Right lobe of liver (tissue), 6 donors: Measurements from ENCODE around the gene RHOT2. TPM values are rescaled to one million over a fixed set of nuclear protein-coding genes. Genes with fewer than 3 reads are reported as not detected.

Experiments
- ATAC-seq, 4 donors: fragments of 200-7000 bp; cut with Tn5 transposase; one replicate each; pipeline ENCODE4 v1.9.1; 2020; ENCODE audit warnings: mild to moderate bottlenecking in 4 of 4, moderate library complexity in 4 of 4
- DNase-seq, 3 donors: peaks; one replicate each; pipeline ENCODE4 v3.0.0-alpha.2; 2020
- H3K27ac ChIP-seq, 3 donors: fragments of 200-600 bp; one replicate each; pipeline ENCODE4 v1.8.0; 2022
- H3K27me3 ChIP-seq, 2 donors: fragments of 200-600 bp; one replicate each; pipeline ENCODE4 v1.8.0; 2022
- H3K36me3 ChIP-seq, 4 donors: fragments of 200-600 bp; sonication (generic) in 1 of 4; one replicate each; pipeline versions ENCODE4 v1.5.1 to v1.8.0; 2017 to 2022; ENCODE audit warnings: control low read depth in 1 of 4
- H3K4me1 ChIP-seq, 4 donors: fragments of 200-600 bp; sonication (generic) in 1 of 4; one replicate each; pipeline versions ENCODE4 v1.5.1 to v1.8.0; 2017 to 2022; ENCODE audit warnings: control low read depth in 1 of 4
- H3K4me3 ChIP-seq, 3 donors: fragments of 200-600 bp; one replicate each; pipeline ENCODE4 v1.8.0; 2022
- H3K9me3 ChIP-seq, 4 donors: fragments of 200-600 bp; sonication (generic) in 1 of 4; one replicate each; pipeline versions ENCODE4 v1.5.1 to v1.8.0; 2017 to 2022; ENCODE audit warnings: control low read depth in 1 of 4
- POLR2A ChIP-seq: fragments of 450-650 bp; IDR thresholded peaks from one replicate; pipeline ENCODE4 v1.6.1; 2017; ENCODE audit warnings: antibody characterized with exemption, mild to moderate bottlenecking
- WGBS: methylation state at CpG from one replicate; pipeline ENCODE4 v1.1.6; 2018; ENCODE audit warnings: low coverage, low lambda C conversion rate; ENCODE audit not compliant: insufficient coverage; ENCODE audit errors: missing lambda C conversion rate; 5-methylcytosine and 5-hydroxymethylcytosine counted together
- intact Hi-C, 2 donors: fragments of 100-400 bp; cut with DNase I; formaldehyde crosslinking; loops; one replicate each; pipeline versions ENCODE4 v1.11.2 to v1.14.1; 2022
- total RNA-seq, 6 experiments: library from RNA; depleted of rRNA in 2 of 6; stranded (reverse); fragments of >200 nt in 2 of 6; fragmentation: NEBNext Ultra II Directional in 3 of 6; extraction: Animal tissue kit (Norgen Biotek cat#: 25700) in 3 of 6; gene quantifications; one replicate each; pipeline versions ENCODE4 v1.1.0 to v1.2.4, GENCODE V29; 2016 to 2023
- TF ChIP-seq, protein P1 (sequence below), 4 donors: fragments of 200-600 bp in 3 of 4; fragments of 450-650 bp in 1 of 4; IDR thresholded peaks; one replicate each; pipeline versions ENCODE4 v1.5.1 to v1.8.0; 2016 to 2022; ENCODE audit warnings: antibody characterized with exemption in 4 of 4, mild to moderate bottlenecking in 2 of 4
- donor health status: DM: no; HTN: yes; CAD: no.
- donor health status: DM: no; HTN: no; CAD: no.
- donor health status: DM: no; HTN: no; CAD: no.
- donor health status: DM: no; HTN: yes; CAD: no.
- donor health status: DM: no; HTN: yes; CAD: no.

RHOT2 gene
- total RNA-seq, 6 experiments from 2014 or later = 28.5 to 44.8 (median 40.3) TPM

- DNase-seq = no peak
- Histone ChIP-seq H3K4me1 (peaks cover 0 to 34% (median 16%) of the 10 kb centered on the region in 4 donors), H3K4me3 (peak overlapping the region; percentile 46 to 88 (median 72)), H3K27me3 (no peaks in the 10 kb centered on the region), H3K36me3 (no peaks in the 10 kb centered on the region), H3K9me3 (no peaks in the 10 kb centered on the region), H3K27ac (peak overlapping the region in 1 of 3 donors; percentile 94)
- TF ChIP-seq, protein P1, sequence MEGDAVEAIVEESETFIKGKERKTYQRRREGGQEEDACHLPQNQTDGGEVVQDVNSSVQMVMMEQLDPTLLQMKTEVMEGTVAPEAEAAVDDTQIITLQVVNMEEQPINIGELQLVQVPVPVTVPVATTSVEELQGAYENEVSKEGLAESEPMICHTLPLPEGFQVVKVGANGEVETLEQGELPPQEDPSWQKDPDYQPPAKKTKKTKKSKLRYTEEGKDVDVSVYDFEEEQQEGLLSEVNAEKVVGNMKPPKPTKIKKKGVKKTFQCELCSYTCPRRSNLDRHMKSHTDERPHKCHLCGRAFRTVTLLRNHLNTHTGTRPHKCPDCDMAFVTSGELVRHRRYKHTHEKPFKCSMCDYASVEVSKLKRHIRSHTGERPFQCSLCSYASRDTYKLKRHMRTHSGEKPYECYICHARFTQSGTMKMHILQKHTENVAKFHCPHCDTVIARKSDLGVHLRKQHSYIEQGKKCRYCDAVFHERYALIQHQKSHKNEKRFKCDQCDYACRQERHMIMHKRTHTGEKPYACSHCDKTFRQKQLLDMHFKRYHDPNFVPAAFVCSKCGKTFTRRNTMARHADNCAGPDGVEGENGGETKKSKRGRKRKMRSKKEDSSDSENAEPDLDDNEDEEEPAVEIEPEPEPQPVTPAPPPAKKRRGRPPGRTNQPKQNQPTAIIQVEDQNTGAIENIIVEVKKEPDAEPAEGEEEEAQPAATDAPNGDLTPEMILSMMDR (IDR thresholded peaks at IDR 0.05) = no peak
- no peak for TF ChIP-seq POLR2A
- intact Hi-C loops = no loop called here
- no peak for ATAC-seq
- 10% methylated on average over 2 of the region's 44 CpGs for WGBS
Measured at GRCh38 chr16:649631-650030, 18.3 kb upstream of the RHOT2 start.

DNA sequence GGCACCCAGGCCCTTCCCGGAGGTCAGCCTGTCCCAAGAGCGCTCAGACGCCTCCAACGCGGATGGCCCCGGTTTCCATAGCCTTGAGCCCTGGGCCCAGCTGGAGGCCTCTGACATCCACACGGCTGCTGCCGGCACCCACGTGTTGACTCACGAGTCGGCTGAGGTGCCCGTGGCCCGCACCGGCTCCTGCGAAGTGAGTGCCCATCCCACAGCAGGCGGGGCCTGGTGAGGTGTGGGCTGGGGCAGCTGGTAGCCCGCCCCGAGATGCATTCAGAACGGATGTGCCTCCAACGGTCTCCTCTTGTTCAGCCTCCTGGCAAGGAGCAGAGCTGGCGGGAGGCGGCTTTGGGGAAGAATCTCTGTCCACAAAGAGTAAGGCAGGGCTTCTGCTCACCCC is 16.1 kb upstream of the RHOT2 start:
- no peaks in the 10 kb centered on the region for H3K9me3 ChIP-seq
- intact Hi-C loops = no loop called here
- TF ChIP-seq, protein P1 (IDR thresholded peaks at IDR 0.05) = no peak
- TF ChIP-seq POLR2A = no peak
- H3K36me3 ChIP-seq = no peaks in the 10 kb centered on the region
- no peak overlapping the region for H3K4me3 ChIP-seq
- H3K27ac ChIP-seq = no peak overlapping the region
- ATAC-seq = no peak
- no peak for DNase-seq
- peaks cover 0 to 17% (median 6%) of the 10 kb centered on the region in 4 donors for H3K4me1 ChIP-seq
- no CpG with 5 or more reads among the region's 22 CpGs for WGBS
- H3K27me3 ChIP-seq = no peaks in the 10 kb centered on the region

DNA sequence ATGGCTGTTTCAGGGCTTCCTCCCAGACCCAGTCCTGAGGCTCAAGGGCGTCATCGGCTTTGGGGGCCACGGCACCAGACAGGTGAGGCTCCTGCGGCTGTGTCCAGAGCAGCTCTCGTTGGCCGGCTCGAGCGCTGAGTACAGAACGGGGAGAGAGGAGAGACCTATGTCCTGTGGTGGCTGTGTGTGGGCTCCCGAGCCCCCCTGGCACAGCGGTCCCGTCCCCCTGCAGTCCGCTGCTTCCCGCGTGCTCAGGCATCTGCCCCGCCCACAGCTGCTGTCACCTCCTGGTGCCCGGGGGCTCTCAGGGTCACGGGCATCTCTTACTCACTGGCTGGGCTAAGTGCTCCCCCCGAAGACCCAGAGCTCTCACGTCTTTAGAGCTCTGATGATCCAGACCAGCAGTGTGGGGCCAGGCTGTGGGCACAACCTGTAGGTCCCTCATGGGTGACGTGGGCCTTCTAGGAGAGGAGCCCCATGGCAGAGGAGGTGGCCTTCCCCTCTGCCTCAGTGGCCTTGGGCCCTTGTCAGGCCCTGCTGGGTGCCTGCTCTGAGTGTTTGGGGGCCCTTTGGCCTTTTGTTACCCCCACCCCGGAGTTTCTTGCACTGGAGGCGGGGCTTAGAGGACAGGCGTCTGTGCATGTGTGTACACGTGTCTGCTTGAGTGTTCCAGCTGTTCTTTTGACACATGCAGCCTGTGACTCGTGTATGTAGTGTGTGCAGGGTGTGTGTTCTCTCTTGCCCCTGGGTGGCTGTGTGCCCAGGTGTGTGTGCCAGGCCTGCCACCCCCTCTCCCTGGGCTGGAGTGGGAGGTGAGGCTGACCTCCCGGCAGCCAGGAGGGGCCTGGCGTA is 15.3 kb upstream of the RHOT2 start:
- intact Hi-C loops = no loop called here
- no peaks in the 10 kb centered on the region for H3K9me3 ChIP-seq
- H3K27ac ChIP-seq = no peak overlapping the region
- 100% methylated on average over 3 of the region's 28 CpGs for WGBS
- no peaks in the 10 kb centered on the region for H3K36me3 ChIP-seq
- ATAC-seq (no peak), DNase-seq (no peak)
- no peak overlapping the region for H3K4me3 ChIP-seq
- peaks cover 0 to 9% (median 1%) of the 10 kb centered on the region in 4 donors for H3K4me1 ChIP-seq
- no peaks in the 10 kb centered on the region for H3K27me3 ChIP-seq
- no peak for TF ChIP-seq POLR2A
- TF ChIP-seq, protein P1 (IDR thresholded peaks at IDR 0.05) = no peak

- no peaks in the 10 kb centered on the region for H3K9me3 ChIP-seq
- H3K4me3 ChIP-seq = no peak overlapping the region
- ATAC-seq (no peak), DNase-seq (no peak)
- H3K27me3 ChIP-seq = no peaks in the 10 kb centered on the region
- WGBS = 50% methylated on average over 2 of the region's 12 CpGs
- TF ChIP-seq, protein P1 (IDR thresholded peaks at IDR 0.05) = no peak
- no peak for TF ChIP-seq POLR2A
- intact Hi-C loops = no loop called here
- H3K27ac ChIP-seq = no peak overlapping the region
- H3K4me1 ChIP-seq = peaks cover 0 to 6% (median 0%) of the 10 kb centered on the region in 4 donors
- H3K36me3 ChIP-seq = no peaks in the 10 kb centered on the region
Measured at GRCh38 chr16:654034-654433, 13.9 kb upstream of the RHOT2 start.
